Glomerular endothelial cell (primary cell): ENCODE results near the gene CHI3L2. TPM values are rescaled to one million over a fixed set of nuclear protein-coding genes. Genes with fewer than 3 reads are reported as not detected.
"Not testable (repeated sequence)": the region's sequence is repeated elsewhere in the genome, so short reads cannot be mapped to it uniquely, and the experiment has no call there.

Experiments
- DNase-seq: peaks from one replicate; pipeline ENCODE4 v3.0.0-alpha.2; 2011; ENCODE audit warnings: low read depth, low spot score; ENCODE audit errors: extremely low read depth
- total RNA-seq: library from RNA; depleted of rRNA; stranded (reverse); fragments of >200 nt; gene quantifications from 2 replicates; pipeline ENCODE4 v1.2.3, GENCODE V29; 2015

The CHI3L2 gene
- total RNA-seq, 1 donor from 2014 or later = not detected

DNA sequence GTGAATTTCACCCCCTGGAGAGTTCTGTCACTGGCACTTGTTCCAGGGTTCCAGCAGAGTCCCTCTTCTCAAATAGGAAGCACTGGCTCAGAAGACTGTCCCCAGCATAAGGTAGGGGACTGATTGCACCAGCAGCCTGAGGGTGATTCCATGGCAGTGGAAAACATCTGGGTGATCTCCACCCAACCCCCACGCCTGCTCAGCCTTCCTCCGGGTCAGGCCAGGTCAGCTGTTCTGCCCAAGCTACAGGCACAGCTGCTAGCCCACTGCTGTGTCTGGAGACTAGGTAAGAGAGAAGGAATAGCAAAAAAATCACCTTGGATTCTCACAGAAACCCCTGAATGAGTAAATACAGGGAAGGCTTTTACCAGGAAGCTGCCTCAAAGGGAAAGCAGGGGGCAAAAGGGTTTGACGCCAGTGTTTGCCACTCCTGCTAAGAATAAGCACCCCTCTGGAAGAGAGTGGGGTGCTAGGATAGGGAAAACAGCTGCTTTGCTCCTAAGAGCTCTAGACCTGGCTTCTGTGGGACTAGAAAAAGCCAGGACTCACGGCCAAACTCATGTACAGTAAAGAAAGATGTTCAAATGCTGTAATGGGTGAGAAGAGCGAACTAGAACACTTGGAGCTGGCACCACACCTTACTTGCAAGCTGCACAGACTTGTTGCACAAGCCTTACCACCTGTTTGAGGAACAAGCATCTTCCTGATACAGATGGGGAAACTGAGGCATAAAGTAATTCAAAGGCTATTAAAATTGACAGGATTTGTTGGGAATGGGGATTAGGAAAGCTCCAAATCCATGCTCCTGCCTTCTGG lies 26.0 kb upstream of the CHI3L2 start:
- no peak for DNase-seq

DNA sequence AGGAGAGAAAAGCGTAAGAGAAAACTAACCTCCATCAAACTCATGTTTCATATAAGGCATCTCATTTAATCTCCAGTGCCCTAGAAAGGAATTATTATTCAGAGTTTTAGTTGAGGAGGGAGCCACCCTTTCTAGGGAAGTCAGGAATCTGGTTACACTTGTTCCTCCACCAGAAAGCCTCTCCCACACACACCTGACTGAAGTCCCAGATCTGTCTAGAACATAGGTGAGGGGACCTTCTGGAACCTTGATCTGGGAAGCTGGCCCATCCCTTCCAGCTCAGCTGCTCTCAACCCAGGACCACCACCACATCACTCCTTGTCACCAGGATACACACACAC lies 25.2 kb upstream of the CHI3L2 start:
- DNase-seq = no peak

DNA sequence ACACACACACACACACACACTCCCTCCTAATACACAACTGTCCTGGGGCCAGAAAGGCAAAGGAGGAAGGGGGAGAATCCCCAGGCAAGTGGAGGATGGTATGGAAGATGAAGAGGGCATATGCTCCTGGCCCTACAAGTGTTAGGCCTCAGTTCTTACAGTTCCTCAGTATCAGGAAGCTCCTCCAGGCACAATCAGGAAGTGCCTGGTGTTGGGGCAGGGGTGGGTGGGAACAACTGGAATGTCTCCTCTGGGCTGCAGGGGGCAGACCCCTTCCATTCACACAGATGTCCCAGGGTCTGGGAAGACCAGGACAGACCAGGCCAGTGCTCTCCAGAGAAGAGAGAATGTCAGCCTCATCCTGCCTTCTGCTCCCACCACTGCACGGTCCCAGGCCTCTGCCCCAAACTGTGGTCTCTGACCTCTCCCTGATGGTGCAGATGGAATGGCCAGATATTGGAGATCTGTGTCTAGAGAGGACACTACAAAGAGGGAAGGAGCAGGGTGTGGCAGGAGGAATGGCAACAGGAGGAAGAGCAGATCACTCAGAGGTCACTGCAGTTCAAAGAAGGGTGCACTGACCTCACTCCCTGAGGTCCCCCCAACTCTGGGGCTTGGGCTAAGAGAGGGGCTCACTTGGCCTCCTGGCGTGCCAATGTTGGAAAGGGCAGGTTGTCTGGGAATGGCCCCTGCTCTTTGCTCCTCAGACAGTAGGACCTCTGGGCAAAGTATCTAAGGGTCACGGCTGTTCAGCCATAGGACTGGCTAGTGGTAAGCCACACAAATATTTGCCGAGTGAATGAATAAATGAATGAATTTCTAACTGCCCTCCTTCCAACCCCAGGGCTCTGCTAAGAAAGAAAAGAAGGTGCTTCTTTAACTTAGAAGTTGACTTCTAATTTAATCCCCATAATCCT lies 24.5 kb upstream of the CHI3L2 start:
- DNase-seq = no peak

DNA sequence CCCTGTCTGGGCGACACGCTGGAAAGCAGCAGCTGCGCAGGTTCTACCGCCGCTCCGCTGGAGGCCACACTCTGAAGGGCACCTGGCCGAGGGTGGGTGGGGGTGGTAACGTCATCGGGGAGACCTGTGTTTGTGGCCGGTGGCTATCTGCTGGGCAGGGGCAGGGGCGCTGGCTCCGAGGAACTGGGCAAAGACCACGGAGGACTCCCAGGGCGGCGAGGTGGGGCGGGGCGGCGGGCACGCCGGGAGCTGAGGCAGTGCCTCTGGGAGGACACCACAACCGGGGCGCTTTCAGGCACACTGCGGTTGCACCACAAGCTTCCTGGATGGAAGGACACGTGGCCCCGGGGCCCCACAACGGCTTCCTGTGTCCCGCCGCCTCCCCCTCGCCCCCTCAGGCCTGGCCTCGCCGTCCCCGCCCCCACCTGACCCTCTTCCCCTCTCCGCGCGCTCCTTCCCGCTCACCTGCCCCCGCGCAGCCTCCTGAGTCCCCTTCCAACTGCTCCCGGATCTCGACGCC lies 23.8 kb upstream of the CHI3L2 start:
- DNase-seq = no peak

DNA sequence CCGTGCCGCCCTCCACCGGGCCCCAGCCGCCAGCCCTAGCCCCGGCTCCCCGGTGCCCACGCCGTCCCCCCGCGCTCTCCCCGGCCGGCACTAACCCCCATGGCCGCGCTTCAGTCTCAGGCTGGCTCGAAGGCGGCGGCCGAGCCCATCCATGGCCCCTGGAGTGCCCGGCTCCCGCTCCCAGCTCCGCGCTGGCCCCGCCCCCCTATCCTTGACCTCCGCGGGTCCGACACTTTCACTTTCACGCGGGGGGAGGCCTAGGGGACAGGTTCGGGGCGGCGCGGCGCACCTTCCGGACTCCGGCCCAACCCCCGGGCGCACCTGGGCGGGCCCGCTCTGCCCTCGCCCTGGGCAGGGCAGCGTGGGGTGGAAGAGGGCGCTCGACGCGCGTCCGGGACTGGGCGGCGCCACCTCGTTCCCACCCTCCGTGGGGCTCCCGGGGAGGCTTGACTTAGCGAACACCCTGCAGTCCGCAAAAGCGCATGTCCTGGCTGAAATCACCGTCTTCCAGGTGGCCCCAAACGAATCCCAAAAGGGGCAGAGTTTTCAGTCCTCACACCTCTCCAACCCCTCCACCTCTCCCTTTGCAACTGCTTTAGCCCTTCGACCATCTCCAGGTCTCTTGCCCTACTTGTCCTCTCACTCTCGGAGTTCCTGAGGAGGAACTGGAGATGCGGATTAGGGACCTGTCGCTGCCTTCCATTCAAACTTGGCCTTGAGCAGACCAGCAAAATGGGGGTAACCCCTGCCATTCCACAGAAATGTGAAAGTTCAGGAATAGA lies 23.1 kb upstream of the CHI3L2 start:
- no peak for DNase-seq

DNA sequence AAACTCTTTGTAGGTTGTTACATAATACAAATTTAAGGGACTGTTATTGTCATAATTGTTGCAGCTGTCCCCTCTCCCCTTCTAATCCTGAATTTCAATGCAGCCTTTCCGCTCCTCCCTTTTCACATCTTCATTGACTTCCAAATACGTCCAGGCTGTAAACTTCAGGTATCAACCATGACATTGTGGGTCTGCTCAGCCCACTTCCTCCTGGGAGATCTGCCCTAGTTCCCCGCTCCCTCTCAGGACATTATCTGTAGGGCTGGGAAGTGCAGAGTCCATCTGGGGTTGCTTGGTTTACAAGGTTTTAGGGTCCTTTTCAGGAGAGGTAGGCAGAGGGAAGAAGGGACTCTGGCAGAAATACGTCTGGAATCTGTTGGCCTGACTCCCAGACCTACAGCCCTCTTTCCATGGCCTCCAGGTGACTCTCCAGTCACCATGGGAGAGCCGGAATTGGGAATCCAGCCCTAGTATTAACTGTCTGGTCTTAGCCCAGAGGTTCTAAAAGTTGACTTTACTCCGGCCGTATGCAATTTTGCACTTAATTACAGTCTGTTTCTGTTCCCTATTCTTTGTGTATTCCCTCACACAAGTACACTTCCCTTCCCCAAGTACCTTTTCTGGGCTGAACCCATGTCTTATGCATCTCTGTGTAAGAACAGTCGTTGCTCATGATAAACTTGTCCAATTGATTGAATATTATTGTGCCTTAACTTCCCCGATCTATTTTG lies 22.4 kb upstream of the CHI3L2 start:
- no peak for DNase-seq

DNA sequence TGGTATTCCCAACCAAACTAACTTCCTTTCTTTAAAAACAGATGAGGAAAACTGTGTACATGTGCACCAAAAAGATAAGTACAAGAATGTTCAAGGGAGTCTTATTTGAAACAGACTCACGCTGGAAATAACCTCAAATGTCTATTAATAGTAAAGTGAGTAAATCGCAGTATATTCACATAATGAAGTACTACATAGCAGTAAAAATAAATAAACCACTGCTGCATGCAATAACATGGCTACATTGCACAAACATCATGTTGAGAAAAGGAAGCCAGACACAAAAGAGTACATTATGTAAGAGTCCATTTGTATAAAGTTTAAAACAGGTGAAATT lies 21.8 kb upstream of the CHI3L2 start:
- no peak for DNase-seq

DNA sequence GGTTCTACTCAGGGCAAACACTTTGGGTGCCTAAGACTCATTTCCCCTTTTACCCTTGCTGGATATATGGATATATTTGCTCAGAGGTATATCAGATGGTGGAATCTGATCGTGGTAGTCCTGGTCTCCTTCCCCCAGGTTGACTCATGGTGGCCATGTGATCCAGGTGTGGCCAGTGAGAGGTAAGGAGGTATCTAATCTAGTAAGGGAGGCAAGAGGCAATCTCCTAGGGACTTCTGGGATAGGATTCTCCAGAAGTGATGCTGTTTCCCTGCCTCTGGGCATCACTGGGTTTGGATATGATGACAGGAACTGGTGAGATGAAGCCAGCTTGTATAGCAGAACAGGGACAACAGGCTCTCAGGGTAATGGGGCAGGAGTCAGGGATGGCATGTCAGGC lies 18.6 kb upstream of the CHI3L2 start:
- no peak for DNase-seq

DNA sequence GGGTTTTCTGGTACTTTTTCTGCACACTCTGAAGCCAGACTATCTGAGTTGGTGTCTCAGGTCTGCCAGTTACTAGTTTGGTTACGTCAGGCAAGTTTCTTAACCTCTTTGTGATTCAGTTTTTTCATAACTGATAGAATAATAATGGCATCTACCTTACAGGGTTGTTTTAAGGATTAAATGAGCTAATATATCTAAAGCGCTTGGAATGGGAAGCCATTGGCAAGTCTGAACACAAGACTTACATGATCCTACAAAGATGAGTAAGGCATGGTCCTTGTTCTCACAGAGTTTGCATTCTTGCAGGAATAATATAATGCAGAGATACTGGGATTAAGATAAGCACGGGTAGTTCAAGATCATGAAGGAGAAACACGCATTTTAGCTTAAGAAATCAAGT lies 17.9 kb upstream of the CHI3L2 start:
- no peak for DNase-seq

DNA sequence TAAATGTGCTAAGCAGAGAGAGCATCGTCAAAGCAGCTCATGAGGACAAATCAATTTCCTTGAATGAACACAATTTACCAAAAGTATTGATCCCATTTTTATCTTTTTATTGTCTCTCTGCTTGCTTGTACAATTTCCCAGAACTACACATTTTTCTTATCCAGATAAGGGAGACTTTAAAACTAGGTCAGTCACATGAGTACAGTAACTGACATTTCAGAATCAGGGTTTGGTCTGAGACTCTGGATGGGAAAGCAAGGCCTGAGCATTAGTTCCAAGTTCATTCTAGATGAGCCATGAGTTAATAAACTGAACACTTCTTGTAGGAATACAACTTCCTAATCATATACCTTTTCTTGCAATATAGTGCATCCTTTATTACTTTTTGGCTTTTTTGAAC lies 15.6 kb upstream of the CHI3L2 start:
- no peak for DNase-seq

DNA sequence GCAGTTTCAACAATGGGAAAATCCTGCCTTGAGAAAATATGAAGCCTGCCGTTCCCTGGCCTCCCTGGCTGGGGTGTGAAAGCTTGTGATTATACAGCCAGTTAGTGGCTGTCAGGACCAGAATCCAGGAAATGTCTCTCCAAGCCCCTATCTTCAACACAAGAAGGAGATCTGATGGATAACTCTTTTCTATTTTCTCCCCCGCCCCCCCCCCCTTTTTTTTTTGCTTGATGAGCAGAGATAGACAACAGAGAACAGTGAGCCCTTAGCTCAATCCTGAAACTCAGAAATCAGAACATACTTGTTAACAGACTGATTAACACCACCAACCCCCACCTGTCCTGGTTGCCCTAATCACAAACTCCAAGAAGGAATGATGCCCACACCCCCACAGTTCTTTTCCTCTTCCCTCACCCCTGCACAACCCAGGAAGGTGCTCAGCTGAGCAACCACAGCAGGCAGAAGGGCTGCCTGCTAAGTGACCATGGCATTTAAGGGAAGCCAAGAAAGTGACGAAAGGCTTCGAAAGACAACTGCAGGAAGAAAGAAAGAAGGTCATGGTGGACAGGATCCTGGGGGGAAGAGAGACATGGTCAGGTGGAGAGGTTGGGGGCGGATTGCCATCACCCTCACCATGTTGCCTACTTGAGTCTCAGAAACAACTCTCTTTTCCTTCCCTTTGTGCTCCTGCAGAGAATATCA lies 14.7 kb upstream of the CHI3L2 start:
- DNase-seq = no peak

DNA sequence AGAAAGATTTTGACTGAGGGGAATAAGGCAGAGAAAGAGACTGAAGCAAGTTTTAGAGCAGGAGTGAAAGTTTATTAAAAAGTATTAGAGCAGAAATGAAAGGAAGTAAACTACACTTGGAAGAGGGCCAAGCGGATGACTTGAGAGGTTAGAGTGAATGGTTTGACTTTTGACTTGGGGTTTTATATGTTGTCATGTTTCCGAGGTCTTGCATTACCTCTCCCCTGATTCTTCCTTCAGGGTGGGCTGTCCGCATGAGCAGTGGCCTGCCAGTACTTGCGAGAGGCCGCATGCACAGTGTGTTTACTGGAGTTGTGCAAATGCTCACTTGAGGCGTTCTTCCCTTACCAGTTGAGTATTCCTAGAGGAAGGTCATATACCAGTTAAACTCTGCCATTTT lies 14.1 kb upstream of the CHI3L2 start:
- no peak for DNase-seq

DNA sequence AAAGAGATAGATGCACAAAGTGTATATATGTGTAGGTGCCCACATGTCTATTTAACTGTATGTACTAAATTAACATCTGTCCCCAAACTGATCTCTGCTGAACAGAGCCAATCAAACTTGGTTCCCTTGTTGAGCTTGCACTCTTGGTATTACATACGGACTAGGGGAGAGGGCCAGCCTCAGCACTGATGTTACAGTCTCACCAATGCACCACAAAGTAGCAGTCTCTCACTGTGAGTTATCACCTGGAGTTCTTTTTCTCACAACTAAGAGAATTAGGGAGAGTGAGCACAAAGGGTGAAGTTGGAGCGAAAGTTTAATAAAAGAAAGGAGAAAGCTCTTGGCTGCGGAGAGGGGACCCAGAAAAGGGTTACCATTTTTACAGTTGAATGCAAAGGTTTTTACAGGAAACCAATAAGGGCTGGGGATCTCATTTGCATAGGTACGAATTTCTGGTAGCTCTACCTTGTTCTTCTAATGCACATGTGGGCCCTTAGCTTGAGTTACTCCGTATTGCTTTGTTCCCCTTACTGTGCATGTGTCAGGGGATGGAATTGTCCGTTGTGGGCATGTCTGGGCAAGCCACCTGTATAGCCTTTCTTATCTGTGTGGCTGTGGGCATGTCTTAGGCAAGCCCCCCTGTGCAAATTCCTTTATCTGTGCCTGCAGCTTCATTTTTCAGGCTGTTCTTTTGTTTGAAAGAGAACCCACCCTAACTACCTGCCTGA lies 13.3 kb upstream of the CHI3L2 start:
- no peak for DNase-seq

DNA sequence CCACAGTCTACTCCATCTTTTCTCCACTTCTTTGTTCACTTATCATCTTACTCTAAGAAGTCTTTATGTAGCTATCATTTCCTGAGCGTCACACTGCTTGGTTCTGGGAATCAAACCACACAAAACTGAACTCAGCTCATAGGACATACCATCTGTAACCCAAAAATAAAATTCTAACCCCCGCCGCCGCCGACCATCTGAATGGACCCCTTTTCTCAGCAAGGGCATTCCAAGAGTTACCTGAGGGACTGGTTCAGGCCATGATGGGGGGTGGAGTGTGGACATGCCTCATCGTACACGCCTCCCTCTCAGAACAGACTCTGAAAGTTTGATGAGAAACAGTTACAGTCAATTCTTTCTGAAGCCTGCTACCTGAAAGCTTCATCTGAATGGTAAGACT lies 12.6 kb upstream of the CHI3L2 start:
- DNase-seq = no peak

DNA sequence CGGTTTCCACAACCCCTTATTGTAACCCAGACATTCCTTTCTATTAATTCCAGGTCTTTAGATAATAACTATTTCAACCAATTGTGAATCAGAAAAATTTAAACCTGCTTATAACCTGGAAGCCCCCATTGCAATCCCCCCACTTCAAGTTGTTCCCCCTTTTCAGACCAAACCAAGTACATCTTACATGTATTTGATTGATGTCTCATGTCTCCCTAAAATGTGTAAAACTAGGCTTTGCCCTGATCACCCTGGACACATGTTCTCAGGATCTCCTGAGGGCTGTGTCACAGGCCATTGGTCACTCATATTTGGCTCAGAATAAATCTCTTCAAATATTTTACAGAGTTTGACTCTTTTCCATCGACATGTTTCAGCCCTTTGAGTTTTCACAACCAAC lies 12.2 kb upstream of the CHI3L2 start:
- DNase-seq = not testable (repeated sequence)

DNA sequence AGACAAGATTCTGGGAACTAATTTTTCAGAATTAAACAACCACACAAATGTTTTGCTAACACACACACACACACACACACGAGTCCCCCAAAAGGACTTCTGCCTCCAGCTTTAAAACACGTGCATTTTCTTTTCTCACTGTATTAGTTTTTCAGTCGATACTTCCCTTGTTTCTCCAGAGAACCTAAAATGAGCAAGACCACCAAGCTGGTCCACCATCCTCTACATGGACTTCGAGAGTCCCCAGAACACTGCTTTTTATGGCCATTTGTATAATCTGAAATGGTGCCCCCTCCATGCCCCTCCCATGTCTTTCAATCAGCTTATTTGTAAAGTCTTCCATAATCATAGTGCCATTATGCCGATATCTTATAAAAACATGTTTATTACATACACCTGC lies 10.8 kb upstream of the CHI3L2 start:
- no peak for DNase-seq

DNA sequence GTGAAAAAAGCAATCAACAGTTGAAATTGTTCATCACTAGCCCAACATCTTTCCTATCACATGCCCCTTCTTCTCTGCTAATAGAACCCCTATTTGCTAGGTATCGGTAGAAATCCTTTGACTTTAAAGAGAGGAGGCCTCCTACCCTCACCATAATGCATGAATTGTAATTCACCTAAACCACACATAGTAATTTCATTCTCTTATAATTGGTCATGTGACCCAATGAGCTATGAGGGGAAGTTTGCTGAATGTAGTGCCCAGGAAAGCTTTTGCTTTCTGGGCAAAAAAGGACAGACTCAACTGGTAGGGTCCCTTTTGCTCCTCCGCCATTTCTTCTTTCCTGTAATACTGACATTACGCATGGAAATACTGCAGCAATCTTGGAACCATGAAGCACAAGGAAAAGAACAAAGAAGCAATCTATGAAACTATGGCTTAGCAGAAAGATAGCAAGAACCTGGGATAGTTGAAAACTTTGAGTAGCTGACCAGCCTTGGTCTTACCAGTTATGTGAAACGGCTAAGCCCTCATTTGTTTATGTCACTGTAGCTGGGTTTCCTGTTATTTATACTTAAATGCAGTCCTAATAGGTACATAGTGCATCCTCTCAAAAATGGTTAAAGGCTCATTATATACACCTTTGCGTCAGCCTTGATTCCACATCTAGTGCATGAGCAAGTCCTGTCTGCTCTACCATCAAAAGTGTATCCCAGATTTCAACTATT lies 10.2 kb upstream of the CHI3L2 start:
- DNase-seq = no peak

DNA sequence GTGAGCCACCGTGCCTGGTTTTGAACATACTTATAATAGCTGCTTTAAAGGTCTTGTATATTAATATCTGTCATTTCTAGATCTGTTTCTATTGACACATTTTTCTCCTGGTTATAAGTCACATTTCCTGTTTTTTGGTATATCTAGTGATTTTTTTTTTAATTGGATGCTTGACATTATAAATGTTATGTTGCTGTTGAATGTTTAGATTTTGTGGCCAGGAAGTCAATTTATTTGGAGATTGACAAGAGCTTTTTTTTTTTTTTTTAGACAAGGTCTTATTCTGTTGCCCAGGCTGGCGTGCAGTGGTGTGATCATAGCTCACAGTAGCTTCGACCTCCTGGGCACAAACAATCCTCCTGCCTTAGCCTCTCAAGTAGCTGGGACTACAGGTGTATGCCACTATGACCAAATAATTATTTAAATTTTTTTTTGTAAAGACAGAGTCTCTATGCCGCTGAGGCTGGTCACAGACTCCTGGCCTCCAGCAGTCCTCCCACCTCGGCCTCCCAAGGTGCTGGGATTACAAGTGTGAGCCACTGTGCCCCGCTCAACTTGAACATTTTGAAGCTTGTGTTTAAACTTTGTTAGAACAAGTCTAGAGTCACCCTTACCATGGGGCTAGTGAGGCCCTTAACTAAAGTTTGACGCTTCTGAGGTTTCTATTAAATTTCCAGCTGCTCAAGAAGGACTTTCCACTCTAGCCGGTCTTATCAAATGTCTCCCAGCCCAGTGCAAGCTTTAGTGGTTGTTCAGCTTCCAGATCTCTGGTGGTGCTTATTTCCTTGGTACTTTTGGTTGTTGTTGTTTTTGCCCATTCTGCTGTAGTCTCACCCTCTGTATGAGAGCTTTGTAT lies 8.6 kb upstream of the CHI3L2 start:
- DNase-seq = no peak
